Neural cell (in vitro differentiated cells): ENCODE data around the gene SUPT4H1. TPM values are rescaled to one million over a fixed set of nuclear protein-coding genes. Genes with fewer than 3 reads are reported as not detected.

Source experiments
- H2AFZ ChIP-seq: fragments of 200-600, 300-800 bp; sonication (generic), shearing (Covaris generic); 2 replicates; pipeline ENCODE4 v1.6.0; 2014; ENCODE audit warnings: low read depth, mild to moderate bottlenecking, antibody characterized with exemption, low read length, moderate library complexity
- H3F3A ChIP-seq: fragments of 200-600 bp; shearing (Covaris generic); 2 replicates; pipeline ENCODE4 v1.6.1; 2016; ENCODE audit warnings: mild to moderate bottlenecking, moderate library complexity, mixed read lengths, antibody characterized with exemption, low read length; ENCODE audit not compliant: insufficient read depth, poor library complexity, severe bottlenecking
- H3K27ac ChIP-seq: fragments of 200-600, 300-800 bp; sonication (generic), shearing (Covaris generic); 2 replicates; pipeline ENCODE4 v1.5.1; 2014; ENCODE audit warnings: mild to moderate bottlenecking, low read length, moderate library complexity
- H3K27me3 ChIP-seq: fragments of 300-800, 200-600 bp; sonication (generic), shearing (Covaris generic); 2 replicates; pipeline ENCODE4 v1.6.0; 2014; ENCODE audit warnings: mild to moderate bottlenecking, low read depth, low read length, moderate library complexity; ENCODE audit not compliant: insufficient read depth
- H3K36me3 ChIP-seq: fragments of 300-800, 200-600 bp; sonication (generic), shearing (Covaris generic); 2 replicates; pipeline ENCODE4 v1.5.1; 2014; ENCODE audit warnings: mild to moderate bottlenecking, antibody characterized with exemption, low read length, moderate library complexity; ENCODE audit not compliant: insufficient read depth
- H3K4me2 ChIP-seq: fragments of 300-800, 200-600 bp; sonication (generic), shearing (Covaris generic); 2 replicates; pipeline ENCODE4 v1.6.0; 2014; ENCODE audit warnings: mild to moderate bottlenecking, low read length
- H3K4me3 ChIP-seq: fragments of 300-800, 200-600 bp; sonication (generic), shearing (Covaris generic); 2 replicates; pipeline ENCODE4 v1.5.1; 2014; ENCODE audit warnings: mild to moderate bottlenecking, low read length, moderate library complexity
- H3K79me2 ChIP-seq: fragments of 200-600 bp; shearing (Covaris generic); replicated peaks from 2 replicates; pipeline ENCODE4 v1.6.0; 2014; ENCODE audit warnings: mild to moderate bottlenecking, low read length, moderate library complexity; ENCODE audit not compliant: insufficient read depth
- H3K9ac ChIP-seq: fragments of 300-800, 200-600 bp; sonication (generic), shearing (Covaris generic); 2 replicates; pipeline ENCODE4 v1.6.1; 2016; ENCODE audit warnings: mild to moderate bottlenecking, low read length, mixed read lengths
- H3K9me2 ChIP-seq: fragments of 200-600 bp; shearing (Covaris generic); 2 replicates; pipeline ENCODE4 v1.6.1; 2016; ENCODE audit warnings: mild to moderate bottlenecking, low read length, mixed read lengths; ENCODE audit not compliant: insufficient read depth
- H3K9me3 ChIP-seq: fragments of 200-600, 300-800 bp; sonication (generic), shearing (Covaris generic); 2 replicates; pipeline ENCODE4 v1.6.1; 2016; ENCODE audit warnings: mild to moderate bottlenecking, mixed run types, low read length, moderate library complexity, mixed read lengths
- H4K20me1 ChIP-seq: fragments of 200-600 bp; shearing (Covaris generic); 2 replicates; pipeline ENCODE4 v1.6.1; 2016; ENCODE audit warnings: mild to moderate bottlenecking, mixed run types; ENCODE audit not compliant: insufficient read depth
- CTCF ChIP-seq: fragments of 450-650 bp; IDR thresholded peaks from 2 replicates; pipeline ENCODE4 v1.5.1; 2014; ENCODE audit warnings: antibody characterized with exemption, mild to moderate bottlenecking, moderate library complexity; ENCODE audit not compliant: poor library complexity, severe bottlenecking
- EP300 ChIP-seq: fragments of 450-650 bp; conservative IDR thresholded peaks from 2 replicates; pipeline ENCODE4 v1.6.1; 2014; ENCODE audit warnings: antibody characterized with exemption, mild to moderate bottlenecking, moderate library complexity; ENCODE audit not compliant: poor library complexity, severe bottlenecking
- EZH2 ChIP-seq: fragments of 200-600, 300-800 bp; shearing (Covaris generic), sonication (generic); IDR thresholded peaks from 2 replicates; pipeline ENCODE4 v1.6.1; 2014; ENCODE audit warnings: antibody characterized with exemption, low read length, borderline replicate concordance, mild to moderate bottlenecking; ENCODE audit not compliant: insufficient read depth, poor library complexity, severe bottlenecking
- MXI1 ChIP-seq: fragments of 450-650 bp; conservative IDR thresholded peaks from 2 replicates; pipeline ENCODE4 v1.6.1; 2014; ENCODE audit warnings: antibody characterized with exemption, mild to moderate bottlenecking; ENCODE audit not compliant: poor library complexity, severe bottlenecking
- POLR2AphosphoS5 ChIP-seq: IDR thresholded peaks from 2 replicates; pipeline ENCODE4 v1.6.1; 2012
- RAD21 ChIP-seq: fragments of 450-650 bp; conservative IDR thresholded peaks from 2 replicates; pipeline ENCODE4 v1.6.1; 2014; ENCODE audit warnings: antibody characterized with exemption, mild to moderate bottlenecking, moderate library complexity
- REST ChIP-seq: IDR thresholded peaks from 2 replicates; pipeline ENCODE4 v1.6.1; 2012; ENCODE audit warnings: borderline replicate concordance
- SMC3 ChIP-seq: fragments of 450-650 bp; conservative IDR thresholded peaks from 2 replicates; pipeline ENCODE4 v1.6.1; 2014; ENCODE audit warnings: antibody characterized with exemption, mild to moderate bottlenecking, moderate library complexity; ENCODE audit not compliant: poor library complexity
- TAF1 ChIP-seq: IDR thresholded peaks from 2 replicates; pipeline ENCODE4 v1.6.1; 2012; ENCODE audit warnings: low read depth
- polyA plus RNA-seq: library from polyadenylated mRNA; depleted of rRNA; stranded (reverse); fragments of >200 nt; gene quantifications from 2 replicates; pipeline ENCODE4 v1.2.3, GENCODE V29; 2014

The SUPT4H1 gene
- polyA plus RNA-seq, 1 donor from 2014 or later: 109 TPM

DNA sequence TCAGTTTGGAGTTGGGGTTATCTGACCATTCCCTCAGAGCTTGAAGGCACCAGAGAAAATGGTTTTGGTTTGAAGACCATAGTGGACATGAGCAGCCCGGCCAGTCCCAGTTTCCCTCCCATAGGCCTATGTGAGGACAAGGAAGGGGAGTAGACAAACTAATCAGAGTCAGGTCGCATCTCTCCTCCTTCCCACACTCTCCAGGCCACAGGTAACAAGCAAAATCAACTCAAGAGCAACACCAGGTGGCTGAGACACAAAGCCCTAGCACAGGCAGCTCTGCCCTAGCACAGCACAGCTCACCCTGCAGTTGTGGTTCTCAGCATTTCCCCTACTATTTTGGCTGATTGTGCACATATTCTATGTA is 7.2 kb downstream of the SUPT4H1 start:
- H3F3A ChIP-seq: no peaks in the 10 kb centered on the region
- H4K20me1 ChIP-seq: no peaks in the 10 kb centered on the region
- H3K27me3 ChIP-seq: no peaks in the 10 kb centered on the region
- H3K27ac ChIP-seq: no peak overlapping the region
- H3K9me3 ChIP-seq: no peaks in the 10 kb centered on the region
- H3K4me3 ChIP-seq: no peak overlapping the region
- H3K9ac ChIP-seq: no peak overlapping the region
- H3K36me3 ChIP-seq: peaks cover 8% of the 10 kb centered on the region
- H3K4me2 ChIP-seq: no peak overlapping the region
- no peak overlapping the region for H2AFZ ChIP-seq
- H3K9me2 ChIP-seq: no peaks in the 10 kb centered on the region
- no peaks in the 10 kb centered on the region for H3K79me2 ChIP-seq
- TF ChIP-seq CTCF (no peak), EP300 (no peak), POLR2AphosphoS5 (no peak), EZH2 (no peak), REST (no peak), SMC3 (no peak), MXI1 (no peak), TAF1 (no peak), RAD21 (no peak)

DNA sequence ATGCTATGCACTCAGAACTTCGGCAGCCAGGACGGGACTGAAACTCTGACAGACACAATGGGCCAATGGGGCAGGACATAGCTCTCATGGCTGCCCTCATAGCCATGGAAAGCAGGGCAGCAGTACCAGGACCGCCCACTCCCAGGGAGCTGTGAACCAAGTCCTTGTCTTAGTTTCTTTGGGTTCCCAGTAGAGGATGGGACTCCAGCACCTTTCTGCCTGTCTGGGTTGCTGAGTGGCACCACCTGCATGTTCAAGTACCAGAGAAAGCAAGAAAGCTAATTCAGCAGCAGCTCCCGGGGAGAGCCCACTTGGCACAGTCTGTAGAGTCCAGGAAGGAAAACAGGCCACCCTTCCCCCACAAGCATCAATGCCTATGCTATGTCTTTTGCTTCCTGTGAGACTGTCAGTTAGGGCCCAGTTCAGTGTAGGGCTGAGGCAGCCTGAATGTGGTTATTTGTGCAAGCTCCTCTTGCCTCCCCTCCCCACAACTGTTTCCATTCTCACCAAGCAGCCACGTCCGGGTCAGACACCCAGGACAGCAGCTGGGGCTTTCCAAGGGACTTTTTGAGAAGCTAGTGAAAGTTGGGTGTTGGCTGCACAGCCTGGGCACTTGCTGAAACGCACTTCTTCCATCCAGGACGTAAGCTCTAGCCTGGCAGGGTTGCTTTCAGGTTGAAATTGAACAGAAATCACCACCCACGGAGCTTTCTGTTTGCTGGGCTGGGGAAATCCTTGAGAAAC is 7.8 kb downstream of the SUPT4H1 start:
- no peak overlapping the region for H3K9ac ChIP-seq
- no peaks in the 10 kb centered on the region for H3K9me2 ChIP-seq
- no peak overlapping the region for H3K27ac ChIP-seq
- H3K79me2 ChIP-seq: no peaks in the 10 kb centered on the region
- no peaks in the 10 kb centered on the region for H3K9me3 ChIP-seq
- H2AFZ ChIP-seq: no peak overlapping the region
- no peak overlapping the region for H3K4me3 ChIP-seq
- peaks cover 8% of the 10 kb centered on the region for H3K36me3 ChIP-seq
- H3F3A ChIP-seq: no peaks in the 10 kb centered on the region
- TF ChIP-seq SMC3 (no peak), EP300 (no peak), EZH2 (no peak), RAD21 (no peak), REST (no peak), MXI1 (no peak), POLR2AphosphoS5 (no peak)
- H3K27me3 ChIP-seq: no peaks in the 10 kb centered on the region
- H4K20me1 ChIP-seq: no peaks in the 10 kb centered on the region
- H3K4me2 ChIP-seq: no peak overlapping the region
